Esophagus squamous epithelium (tissue), 4 donors: ENCODE measurements around the gene MRPS31.

Source experiments
- CTCF ChIP-seq, 6 experiments: fragments of 450-650 bp in 4 of 6; fragments of 200-600 bp in 2 of 6; sonication (generic) in 2 of 6; IDR thresholded peaks; one replicate each; pipeline ENCODE4 v1.5.1; 2016 to 2019; ENCODE audit warnings: antibody characterized with exemption in 6 of 6, mild to moderate bottlenecking in 4 of 6, moderate library complexity in 4 of 6
- POLR2A ChIP-seq, 4 donors: fragments of 450-650 bp; IDR thresholded peaks; one replicate each; pipeline ENCODE4 v1.6.1; 2017; ENCODE audit warnings: antibody characterized with exemption in 4 of 4, mild to moderate bottlenecking in 4 of 4, moderate library complexity in 3 of 4

GRCh38 chr13:40806241-40806640 lies 35.3 kb upstream of the MRPS31 start:
- TF ChIP-seq CTCF (IDR thresholded peaks at IDR 0.05) (no peak), POLR2A (IDR thresholded peaks at IDR 0.05) (no peak)
